ENCODE data around the gene USP47. TPM values are rescaled to one million over a fixed set of nuclear protein-coding genes. Genes with fewer than 3 reads are reported as not detected.

The USP47 gene
- total and polyA plus RNA-seq, 2 experiments from 2014 or later = 16.3 to 36.7 TPM

- TF ChIP-seq REST (IDR thresholded peaks at IDR 0.05; ENCODE audit: unreplicated experiment) (no peak), CTCF (conservative IDR thresholded peaks at IDR 0.05; ENCODE audit: low read depth in 2 of 2) (no peak), STAT1 (IDR thresholded peaks at IDR 0.05; ENCODE audit: unreplicated experiment) (no peak), EZH2phosphoT487 (IDR thresholded peaks at IDR 0.05; ENCODE audit: unreplicated experiment) (no peak), CREB1 (CRISPR knock-in tag; IDR thresholded peaks at IDR 0.05; ENCODE audit: low read depth) (no peak), ZNF114 (CRISPR knock-in tag; IDR thresholded peaks at IDR 0.05) (no peak), ZNF331 (CRISPR knock-in tag; IDR thresholded peaks at IDR 0.05; ENCODE audit: low read depth) (no peak)
Observed at GRCh38 chr11:11993839-11994238, 152.1 kb downstream of the USP47 start (continued).

GRCh38 chr11:11995601-11996000 lies 153.8 kb downstream of the USP47 start:
- H3K4me1 Mint-ChIP-seq = peaks cover 3% of the 10 kb centered on the region; the same call in 2 of the 3 replicates
- H3K9me2 ChIP-seq (ENCODE audit: insufficient read depth) = no peaks in the 10 kb centered on the region
- H3K79me2 ChIP-seq (replicated peaks; ENCODE audit: insufficient read depth) = no peaks in the 10 kb centered on the region
- H3K4me1 ChIP-seq (ENCODE audit: insufficient read depth) = no peaks in the 10 kb centered on the region
- H4K20me1 ChIP-seq (replicated peaks; ENCODE audit: insufficient read depth) = peaks cover 4% of the 10 kb centered on the region; the same call in 1 of the 2 replicates
- no peak overlapping the region for H2AFZ ChIP-seq
- no peak for DNase-seq (ENCODE audit: low spot score)
- no peak for ATAC-seq
- H3K4me2 ChIP-seq = no peak overlapping the region
- H3K36me3 Mint-ChIP-seq (ENCODE audit: low read depth) = peaks cover 2% of the 10 kb centered on the region; the same call in 2 of the 3 replicates
- H3K27ac ChIP-seq (ENCODE audit: low read depth) = no peak overlapping the region
- H3K27me3 ChIP-seq (ENCODE audit: insufficient read depth) = no peaks in the 10 kb centered on the region
- no peak overlapping the region for H3K4me3 ChIP-seq
- H3K4me3 Mint-ChIP-seq = no peak overlapping the region
- no peaks in the 10 kb centered on the region for H3F3A ChIP-seq (replicated peaks; ENCODE audit: low read depth)
- no peaks in the 10 kb centered on the region for H3K9me3 Mint-ChIP-seq
- H3K27me3 Mint-ChIP-seq (ENCODE audit: insufficient read depth, low read depth, poor library complexity) = no peaks in the 10 kb centered on the region
- no peak overlapping the region for H3K27ac Mint-ChIP-seq
- H3K36me3 ChIP-seq (ENCODE audit: insufficient read depth) = no peaks in the 10 kb centered on the region; the same call in 1 of the 2 replicates
- TF ChIP-seq JUNB (IDR thresholded peaks at IDR 0.05; ENCODE audit: unreplicated experiment) (no peak), CREB1 (CRISPR knock-in tag; IDR thresholded peaks at IDR 0.05; ENCODE audit: low read depth) (no peak), POLR2AphosphoS5 (IDR thresholded peaks at IDR 0.05; ENCODE audit: low read depth) (no peak), CTCF (conservative IDR thresholded peaks at IDR 0.05; ENCODE audit: low read depth in 2 of 2) (no peak), ZNF462 (CRISPR knock-in tag; IDR thresholded peaks at IDR 0.05) (no peak), ZNF114 (CRISPR knock-in tag; IDR thresholded peaks at IDR 0.05) (no peak)
